ENCODE measurements around the gene POF1B.

The POF1B gene

DNA sequence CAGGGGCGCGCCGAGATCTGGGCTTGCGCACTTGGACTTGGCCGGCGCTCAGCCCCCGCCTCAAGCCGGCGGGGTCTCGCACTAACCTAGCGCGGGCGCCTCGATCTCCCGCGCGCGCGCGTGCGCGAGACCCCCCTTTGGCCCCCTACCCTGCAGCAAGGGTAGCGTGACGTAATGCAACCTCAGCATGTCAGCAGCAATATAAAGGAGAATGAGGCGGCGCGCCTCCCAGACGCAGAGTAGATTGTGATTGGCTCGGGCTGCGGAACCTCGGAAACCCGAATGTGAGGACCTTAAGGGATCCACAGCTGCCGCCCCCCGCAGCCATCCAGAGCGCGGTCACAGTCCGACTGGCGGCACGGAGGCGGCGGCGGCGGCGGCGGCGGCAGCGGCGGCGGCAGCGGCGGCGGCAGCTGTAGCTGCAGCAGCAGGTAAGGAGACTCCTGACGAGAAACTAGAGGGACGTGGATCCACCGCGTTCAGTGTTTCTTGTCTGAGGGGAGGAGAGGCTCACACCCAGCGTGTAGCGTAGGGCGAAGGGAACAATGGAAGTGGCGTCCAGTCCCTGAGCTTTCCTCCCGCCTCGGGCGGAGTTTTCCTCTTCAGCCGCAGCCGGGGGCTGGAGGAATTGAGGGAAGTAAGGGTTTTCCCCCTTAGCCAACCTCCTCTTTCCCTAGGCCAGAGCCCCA is 135.6 kb downstream of the POF1B start, which contains the start of the genes SATL1 and ZNF711:
SATL1 (minus strand) TSS at position 19 of the 689 bp plus-strand sequence. CDS start 134,811 bp downstream, outside the sequence.
ZNF711 (plus strand) TSS at position 231 of the 689 bp plus-strand sequence. CDS start 3,582 bp downstream, outside the sequence.
- DNase-seq (ENCODE audit: low read depth in 3 of 3, low spot score in 1 of 3): no peak

GRCh38 chrX:85243155-85243554 is 136.3 kb downstream of the POF1B start:
- DNase-seq (ENCODE audit: low read depth in 3 of 3, low spot score in 1 of 3): no peak
